ENCODE measurements around the gene MOSPD3.
"Not testable (repeated sequence)": the region's sequence is repeated elsewhere in the genome, so short reads cannot be mapped to it uniquely, and the experiment has no call there.

The MOSPD3 gene

GRCh38 chr7:100626055-100626454 is 13.7 kb downstream of the MOSPD3 start:
- no peak for DNase-seq (ENCODE audit: low read depth)

- peak; percentile 79 for DNase-seq (ENCODE audit: low read depth)
Measured at GRCh38 chr7:100626530-100627237, 14.3 kb downstream of the MOSPD3 start.

DNA sequence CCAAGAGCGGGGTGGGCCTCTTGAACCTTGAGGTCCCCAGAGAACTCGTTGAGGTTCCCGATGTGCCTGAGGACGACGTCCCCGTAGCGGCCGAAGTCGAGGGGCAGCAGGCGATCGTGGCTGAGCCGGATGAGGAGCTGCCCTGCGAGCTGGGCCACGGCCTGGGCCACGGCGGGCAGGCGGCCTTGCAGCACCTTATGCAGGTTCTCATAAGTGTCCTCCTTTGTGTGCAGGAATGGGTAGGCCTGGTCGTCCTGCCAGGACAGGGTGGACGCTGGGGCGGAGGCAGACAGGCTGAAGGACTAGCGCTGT is 14.9 kb downstream of the MOSPD3 start:
- DNase-seq (ENCODE audit: low read depth), result no peak

GRCh38 chr7:100629117-100629716 is 16.9 kb downstream of the MOSPD3 start:
- no peak for DNase-seq (ENCODE audit: low read depth)

GRCh38 chr7:100630066-100630465 is 17.7 kb downstream of the MOSPD3 start:
- no peak for DNase-seq (ENCODE audit: low read depth)

- DNase-seq (ENCODE audit: low read depth), result peak; percentile 38
Measured at GRCh38 chr7:100632951-100633717, 20.8 kb downstream of the MOSPD3 start.

DNA sequence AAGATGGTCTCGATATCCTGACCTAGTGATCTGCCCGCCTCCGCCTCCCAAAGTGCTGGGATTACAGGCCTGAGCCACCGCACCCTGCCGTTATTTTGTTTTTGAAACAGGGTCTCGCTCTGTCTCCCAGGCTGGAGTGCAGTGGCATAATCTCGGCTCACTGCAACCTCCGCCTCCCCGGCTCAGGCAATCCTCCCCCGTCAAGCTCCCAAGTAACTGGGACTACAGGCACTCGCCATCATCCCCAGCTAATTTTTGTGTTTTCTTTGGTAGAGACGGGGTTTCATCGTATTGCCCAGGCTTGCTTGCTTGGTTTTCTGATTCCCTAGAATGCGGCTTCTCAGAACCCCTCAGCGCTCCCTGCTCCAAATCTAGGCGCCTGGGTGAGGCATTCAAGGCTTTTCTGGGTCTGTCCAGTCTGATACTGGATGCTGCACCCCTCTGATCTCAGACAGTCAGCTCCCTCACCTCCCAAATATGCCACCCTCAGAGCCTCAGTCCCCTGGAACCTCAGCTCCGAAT is 27.7 kb downstream of the MOSPD3 start:
- no peak for DNase-seq (ENCODE audit: low read depth)

DNA sequence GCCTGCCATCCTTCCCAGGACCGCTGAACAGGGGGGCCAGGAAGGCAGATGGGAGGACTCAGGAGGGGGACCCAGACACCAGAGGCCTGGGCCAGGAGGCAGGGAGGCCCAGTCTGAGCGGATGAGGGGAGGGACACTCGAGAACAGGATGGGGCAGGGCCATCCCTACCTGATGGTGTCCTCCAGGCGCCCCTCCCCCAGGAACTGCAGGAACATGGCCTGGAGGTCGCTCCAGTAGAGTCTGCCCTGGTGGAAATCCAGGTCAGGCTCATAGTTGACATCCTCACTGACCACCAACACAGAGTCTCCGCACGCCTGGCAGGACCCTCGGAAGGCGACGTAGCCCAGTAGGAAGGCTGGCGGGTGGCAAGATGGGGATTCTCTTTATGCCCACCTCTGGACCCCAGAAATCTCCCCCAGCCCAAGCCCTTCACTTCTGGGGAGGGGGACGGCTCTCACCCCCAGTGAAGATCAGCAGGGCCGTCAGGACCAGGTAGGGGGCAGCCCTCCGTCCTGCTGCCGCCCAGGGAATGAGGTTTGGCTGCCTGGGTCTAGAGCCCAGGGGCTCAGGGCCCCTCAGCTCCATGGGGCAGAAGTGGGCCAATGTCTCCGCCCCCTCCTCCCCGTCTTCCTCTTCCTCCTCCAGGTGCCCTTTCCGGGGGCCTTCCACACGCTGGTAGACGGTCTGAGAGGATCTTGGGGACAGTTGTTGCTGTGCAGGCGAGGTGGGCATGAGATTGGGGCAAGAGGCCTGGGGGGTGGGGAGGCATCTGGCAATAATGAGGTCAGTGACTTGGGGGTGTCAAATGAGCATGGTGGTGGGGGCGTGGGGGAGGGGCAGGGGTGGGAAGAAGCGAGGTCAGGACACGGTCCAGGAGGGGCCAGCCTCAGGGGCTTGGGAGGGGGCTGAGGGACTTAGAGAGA is 28.4 kb downstream of the MOSPD3 start:
- DNase-seq (ENCODE audit: low read depth), result no peak

DNA sequence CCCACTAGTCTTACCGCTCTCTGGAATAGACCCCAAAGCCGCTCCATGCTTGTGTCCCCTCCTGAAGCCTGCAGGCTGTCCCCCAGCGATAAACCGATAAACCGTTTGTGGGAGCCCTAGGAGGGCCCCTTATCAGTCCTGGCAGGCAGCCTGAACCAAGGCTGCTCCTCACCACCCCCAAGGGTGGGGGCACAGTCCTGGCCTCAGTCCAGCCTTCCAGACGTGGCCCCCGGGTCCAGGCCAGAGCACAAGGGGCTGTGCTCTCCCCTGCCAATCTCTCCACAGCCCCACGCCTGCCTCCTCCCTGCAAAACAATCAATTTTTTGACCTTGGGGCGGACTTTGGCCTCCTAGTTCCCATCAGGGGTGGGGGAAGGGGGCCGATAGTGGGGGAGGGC is 29.1 kb downstream of the MOSPD3 start, which contains the start of gene TFR2:
TSS of gene TFR2 (minus strand) at position 90 of the 397 bp plus-strand sequence. CDS start at position 47, 43 bp downstream.
- no peak for DNase-seq (ENCODE audit: low read depth)

- no peak for DNase-seq (ENCODE audit: low read depth)
Measured at GRCh38 chr7:100641860-100642533, 29.7 kb downstream of the MOSPD3 start.

DNA sequence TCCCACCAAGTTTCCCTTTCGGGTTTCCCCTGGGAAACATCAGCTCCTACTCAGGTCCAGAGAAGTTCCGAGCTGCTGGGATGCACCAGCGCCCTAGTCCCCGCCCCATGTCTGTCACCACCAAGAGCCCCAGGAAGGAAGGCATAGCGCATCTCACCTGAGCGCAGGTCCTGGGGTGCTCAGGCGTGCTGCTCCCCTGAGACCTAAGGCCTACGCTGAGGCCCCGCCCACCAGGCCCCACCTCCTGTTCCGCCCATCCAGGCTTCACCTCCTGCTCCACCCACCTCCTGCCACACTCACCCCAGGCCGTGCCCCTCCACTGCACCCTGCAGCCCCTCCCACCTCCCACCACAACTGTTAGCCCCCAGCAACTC is 30.2 kb downstream of the MOSPD3 start:
- DNase-seq (ENCODE audit: low read depth), result no peak

GRCh38 chr7:100649826-100650565 is 37.7 kb downstream of the MOSPD3 start:
- DNase-seq (ENCODE audit: low read depth), result no peak

- no peak for DNase-seq (ENCODE audit: low read depth)
Measured at GRCh38 chr7:100654908-100655831, 42.8 kb downstream of the MOSPD3 start.

- DNase-seq (ENCODE audit: low read depth), result peak; percentile 36
Measured at GRCh38 chr7:100655908-100656674, 43.8 kb downstream of the MOSPD3 start, which contains the start of gene ACTL6B. Gene ACTL6B (minus strand): TSS chr7:100656448. CDS start chr7:100656354, 94 bp downstream.

DNA sequence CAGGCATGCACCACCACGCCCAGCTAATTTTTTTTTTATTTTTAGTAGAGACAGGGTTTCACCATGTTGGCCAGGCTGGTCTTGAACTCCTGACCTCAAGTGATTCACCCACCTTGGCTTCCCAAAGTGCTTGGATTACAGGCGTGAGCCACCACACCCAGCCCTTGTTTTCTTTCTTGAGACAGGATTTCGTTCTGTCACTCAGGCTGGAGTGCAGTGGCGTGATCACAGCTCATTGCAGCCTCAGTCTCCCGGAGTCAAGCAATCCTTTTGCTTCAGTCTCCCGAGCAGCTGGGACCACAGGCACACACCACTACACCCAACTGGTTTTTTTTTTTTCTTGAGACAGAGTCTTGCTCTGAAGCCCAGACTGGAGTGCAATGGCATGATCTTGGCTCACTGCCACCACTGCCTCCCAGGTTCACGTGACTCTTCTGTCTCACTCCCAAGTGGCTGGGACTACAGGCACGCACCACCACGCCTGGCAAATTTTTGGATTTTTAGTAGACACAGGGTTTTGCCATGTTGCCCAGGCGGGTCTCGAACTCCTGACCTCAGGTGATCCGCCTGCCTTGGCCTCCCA is 49.9 kb downstream of the MOSPD3 start:
- DNase-seq (ENCODE audit: low read depth), result not testable (repeated sequence)
